GM12875 (cell line): ENCODE measurements around the gene PPFIBP2.

Source experiments
- H3K4me3 ChIP-seq: one replicate; pipeline ENCODE4 v1.5.1; 2011; ENCODE audit warnings: low read depth, low read length, control low read depth
- CTCF ChIP-seq: IDR thresholded peaks from 2 replicates; pipeline ENCODE4 v1.5.1; 2011; ENCODE audit warnings: low read depth, mild to moderate bottlenecking, control low read depth, inconsistent platforms, low read length, moderate library complexity, borderline replicate concordance; ENCODE audit not compliant: insufficient read depth

Gene PPFIBP2

GRCh38 chr11:7524462-7525235 is 10.8 kb downstream of the PPFIBP2 start:
- TF ChIP-seq CTCF, result no peak
- H3K4me3 ChIP-seq, result no peak overlapping the region

- H3K4me3 ChIP-seq, result no peak overlapping the region
- no peak for TF ChIP-seq CTCF
Measured at GRCh38 chr11:7525424-7525823, 11.6 kb downstream of the PPFIBP2 start.

- no peak overlapping the region for H3K4me3 ChIP-seq
- no peak for TF ChIP-seq CTCF
Measured at GRCh38 chr11:7527029-7527428, 13.2 kb downstream of the PPFIBP2 start.

GRCh38 chr11:7528514-7529049 is 14.8 kb downstream of the PPFIBP2 start:
- TF ChIP-seq CTCF, result no peak
- H3K4me3 ChIP-seq, result no peak overlapping the region

GRCh38 chr11:7530013-7530640 is 16.3 kb downstream of the PPFIBP2 start:
- no peak for TF ChIP-seq CTCF
- H3K4me3 ChIP-seq, result no peak overlapping the region

GRCh38 chr11:7531011-7531410 is 17.2 kb downstream of the PPFIBP2 start:
- no peak for TF ChIP-seq CTCF
- no peak overlapping the region for H3K4me3 ChIP-seq
